Common myeloid progenitor, CD34-positive (primary cell): ENCODE data around the gene HID1.
"Not testable (repeated sequence)": the region's sequence is repeated elsewhere in the genome, so short reads cannot be mapped to it uniquely, and the experiment has no call there.

Source experiments
- CTCF ChIA-PET: fragments of 350-600 bp; sonication (Branson Sonifier 250); formaldehyde crosslinking; loops from one replicate; lab custom pipeline; 2021; ENCODE audit warnings: antibody characterized with exemption; lab: Charles Lee
- POLR2A ChIA-PET: fragments of 350-600 bp; sonication (Branson Sonifier 250); formaldehyde crosslinking; loops from one replicate; lab custom pipeline; 2021; ENCODE audit warnings: antibody characterized with exemption; lab: Charles Lee
- DNase-seq, 3 donors: peaks; one replicate each; pipeline versions ENCODE4 v3.0.0 to v3.0.0-alpha.2; 2013
- H3K27ac ChIP-seq, 2 experiments: 1 replicate in 1 of 2; 2 replicates in 1 of 2; pipeline ENCODE4 v1.7.0; 2013; ENCODE audit warnings: inconsistent platforms in 2 of 2, low read length in 2 of 2, mild to moderate bottlenecking in 2 of 2, low read depth in 1 of 2, moderate library complexity in 1 of 2; ENCODE audit not compliant: severe bottlenecking in 2 of 2, insufficient read depth in 1 of 2, poor library complexity in 1 of 2
- H3K27me3 ChIP-seq, 5 experiments: replicated peaks in 2 of 5; 1 replicate in 3 of 5; 2 replicates in 2 of 5; pipeline versions ENCODE4 v1.6.1 to v1.7.0; 2013; ENCODE audit warnings: low read length in 4 of 5, mild to moderate bottlenecking in 2 of 5, moderate library complexity in 2 of 5, inconsistent platforms in 1 of 5; ENCODE audit not compliant: insufficient read depth in 5 of 5, control insufficient read depth in 4 of 5
- H3K36me3 ChIP-seq, 4 experiments: 1 replicate in 2 of 4; 2 replicates in 2 of 4; pipeline versions ENCODE4 v1.6.1 to v1.7.0; 2013; ENCODE audit warnings: low read length in 3 of 4, control low read depth in 1 of 4, mild to moderate bottlenecking in 1 of 4; ENCODE audit not compliant: control insufficient read depth in 4 of 4, insufficient read depth in 4 of 4
- H3K4me1 ChIP-seq, 4 experiments: 1 replicate in 3 of 4; 2 replicates in 1 of 4; pipeline versions ENCODE4 v1.6.1 to v1.7.1; 2013; ENCODE audit warnings: low read length in 3 of 4, mild to moderate bottlenecking in 3 of 4, control low read depth in 1 of 4, inconsistent platforms in 1 of 4, moderate library complexity in 1 of 4; ENCODE audit not compliant: control insufficient read depth in 4 of 4, insufficient read depth in 4 of 4; ENCODE audit errors: control extremely low read depth in 1 of 4
- H3K4me3 ChIP-seq, 7 experiments: 1 replicate in 4 of 7; 2 replicates in 3 of 7; pipeline versions ENCODE4 v1.5.1 to v1.7.0; 2013; ENCODE audit warnings: mild to moderate bottlenecking in 7 of 7, low read length in 6 of 7, moderate library complexity in 6 of 7, inconsistent platforms in 2 of 7, low read depth in 2 of 7, control low read depth in 1 of 7; ENCODE audit not compliant: insufficient read depth in 4 of 7, control insufficient read depth in 1 of 7; ENCODE audit errors: extremely low read depth in 1 of 7
- H3K9me3 ChIP-seq, 5 experiments: 1 replicate in 4 of 5; 2 replicates in 1 of 5; pipeline versions ENCODE4 v1.6.1 to v1.7.1; 2013; ENCODE audit warnings: low read length in 4 of 5, mild to moderate bottlenecking in 2 of 5, inconsistent platforms in 1 of 5, low read depth in 1 of 5, moderate library complexity in 1 of 5; ENCODE audit not compliant: control insufficient read depth in 4 of 5, insufficient read depth in 2 of 5; ENCODE audit errors: control extremely low read depth in 1 of 5
- WGBS: methylation state at CpG from one replicate; pipeline ENCODE4 v1.1.5; 2013; ENCODE audit not compliant: insufficient coverage; 5-methylcytosine and 5-hydroxymethylcytosine counted together

The HID1 gene

GRCh38 chr17:74990581-74991105, 18.1 kb upstream of the HID1 start:
- no peak for DNase-seq
- peaks cover 0 to 21% (median 2%) of the 10 kb centered on the region in 5 experiments for H3K27me3 ChIP-seq
- no peaks in the 10 kb centered on the region for H3K9me3 ChIP-seq
- CTCF ChIA-PET: interaction anchor here (0.9 to 4.7 kb wide), 7 partner anchors 11 to 29 kb away, joined by 3 to 21 read pairs (median 5); partner anchors contain the start of gene MRPL58
- H3K4me3 ChIP-seq: no peak overlapping the region
- POLR2A ChIA-PET: interaction anchor here (0.6 kb wide), 1 partner anchor 237 kb away, joined by 3 read pairs; no protein-coding TSS in a partner anchor
- H3K36me3 ChIP-seq: no peaks in the 10 kb centered on the region
- WGBS: 100% methylated on average over 6 of the region's 10 CpGs
- peaks cover 0 to 20% (median 19%) of the 10 kb centered on the region in 4 experiments for H3K4me1 ChIP-seq
- H3K27ac ChIP-seq: no peak overlapping the region

GRCh38 chr17:74987909-74988711, 15.6 kb upstream of the HID1 start:
- no peaks in the 10 kb centered on the region for H3K36me3 ChIP-seq
- no peaks in the 10 kb centered on the region for H3K9me3 ChIP-seq
- no peak overlapping the region for H3K27ac ChIP-seq
- peaks cover 0 to 26% (median 5%) of the 10 kb centered on the region in 5 experiments for H3K27me3 ChIP-seq
- ChIA-PET POLR2A (interaction anchor here (0.6 to 2.0 kb wide), 2 partner anchors 24 to 1257 kb away, joined by 3 to 13 read pairs; partner anchors contain the start of gene MRPL58), CTCF (interaction anchor here (0.7 to 4.7 kb wide), 12 partner anchors 10 to 66 kb away, joined by 3 to 21 read pairs (median 6); partner anchors contain the start of gene MRPL58)
- DNase-seq: peak in 2 of 3 donors; percentile 51 to 64
- peaks cover 0 to 20% (median 19%) of the 10 kb centered on the region in 4 experiments for H3K4me1 ChIP-seq
- H3K4me3 ChIP-seq: peak overlapping the region; percentile 49 to 83 (median 62)
- WGBS: under 1% methylated on average over 62 of the region's 76 CpGs

GRCh38 chr17:74987418-74987908, 14.9 kb upstream of the HID1 start, which contains the start of gene CDR2L:
Gene CDR2L (plus strand): TSS chr17:74987632. CDS start chr17:74988044, 412 bp downstream.
- H3K27me3 ChIP-seq: peaks cover 0 to 28% (median 7%) of the 10 kb centered on the region in 5 experiments
- peaks cover 0 to 23% (median 22%) of the 10 kb centered on the region in 4 experiments for H3K4me1 ChIP-seq
- ChIA-PET POLR2A (interaction anchor here (0.8 to 2.0 kb wide), 2 partner anchors 16 to 25 kb away, joined by 3 to 13 read pairs; partner anchors contain the start of gene MRPL58), CTCF (interaction anchor here (0.7 to 4.7 kb wide), 11 partner anchors 11 to 67 kb away, joined by 3 to 21 read pairs (median 6); partner anchors contain the start of gene MRPL58)
- 0% methylated on average over 50 of the region's 51 CpGs for whole genome bisulfite sequencing
- no peaks in the 10 kb centered on the region for H3K9me3 ChIP-seq
- no peaks in the 10 kb centered on the region for H3K36me3 ChIP-seq
- peak; percentile 92 to 94 (median 93) for DNase-seq
- peak within 1 kb of the TSS; percentile 49 to 83 (median 62) for H3K4me3 ChIP-seq
- H3K27ac ChIP-seq: no peak within 1 kb of the TSS

GRCh38 chr17:74986206-74986576, 13.6 kb upstream of the HID1 start:
- Histone ChIP-seq H3K4me3 (no peak overlapping the region), H3K9me3 (no peaks in the 10 kb centered on the region), H3K36me3 (no peaks in the 10 kb centered on the region), H3K27me3 (peaks cover 2 to 36% (median 11%) of the 10 kb centered on the region in 5 experiments), H3K27ac (no peak overlapping the region), H3K4me1 (peaks cover 3 to 35% (median 33%) of the 10 kb centered on the region in 4 experiments)
- POLR2A ChIA-PET: no interaction called here
- no CpG with 5 or more reads among the region's 3 CpGs for WGBS
- CTCF ChIA-PET: interaction anchor here (1.6 kb wide), 1 partner anchor 24 kb away, joined by 7 read pairs; no protein-coding TSS in a partner anchor
- DNase-seq: no peak

- not testable (repeated sequence) for H3K9me3 ChIP-seq, H3K36me3 ChIP-seq, DNase-seq
- CTCF ChIA-PET: interaction anchor here (1.1 to 1.9 kb wide), 3 partner anchors 21 to 72 kb away, joined by 3 to 6 read pairs (median 3); no protein-coding TSS in a partner anchor
- H3K27me3 ChIP-seq: peaks cover 0 to 32% (median 18%) of the 10 kb centered on the region in 5 experiments
- peak overlapping the region in 5 of 7 experiments; percentile 55 to 82 (median 72) for H3K4me3 ChIP-seq
- H3K27ac ChIP-seq: peak overlapping the region in 1 of 2 experiments; percentile 57
- POLR2A ChIA-PET: interaction anchor here (0.6 to 1.6 kb wide), 3 partner anchors 10 to 716 kb away, joined by 3 to 4 read pairs (median 3); partner anchors contain the start of genes HID1 and MRPL58
- 7% methylated on average over 8 of the region's 14 CpGs for WGBS
- peaks cover 3 to 25% (median 23%) of the 10 kb centered on the region in 4 experiments for H3K4me1 ChIP-seq
These were observed 10.2 kb upstream of the HID1 start for GRCh38 chr17:74982663-74983313.

- peaks cover 3 to 21% (median 18%) of the 10 kb centered on the region in 4 experiments for H3K4me1 ChIP-seq
- no peaks in the 10 kb centered on the region for H3K36me3 ChIP-seq
- H3K9me3 ChIP-seq: no peaks in the 10 kb centered on the region
- H3K27me3 ChIP-seq: peaks cover 0 to 33% (median 18%) of the 10 kb centered on the region in 5 experiments
- peak overlapping the region in 1 of 2 experiments; percentile 57 for H3K27ac ChIP-seq
- CTCF ChIA-PET: interaction anchor here (1.1 to 1.9 kb wide), 3 partner anchors 20 to 72 kb away, joined by 3 to 6 read pairs (median 3); no protein-coding TSS in a partner anchor
- under 1% methylated on average over 60 of the region's 61 CpGs for WGBS
- peak; percentile 80 to 92 (median 89) for DNase-seq
- H3K4me3 ChIP-seq: peak overlapping the region; percentile 20 to 82 (median 55)
- POLR2A ChIA-PET: interaction anchor here (0.6 to 1.3 kb wide), 2 partner anchors 10 to 717 kb away, joined by 3 read pairs; partner anchors contain the start of gene HID1
These were observed 9.6 kb upstream of the HID1 start for GRCh38 chr17:74981979-74982662.
